Measurements from ENCODE around the gene PDZD7.

PDZD7 gene

DNA sequence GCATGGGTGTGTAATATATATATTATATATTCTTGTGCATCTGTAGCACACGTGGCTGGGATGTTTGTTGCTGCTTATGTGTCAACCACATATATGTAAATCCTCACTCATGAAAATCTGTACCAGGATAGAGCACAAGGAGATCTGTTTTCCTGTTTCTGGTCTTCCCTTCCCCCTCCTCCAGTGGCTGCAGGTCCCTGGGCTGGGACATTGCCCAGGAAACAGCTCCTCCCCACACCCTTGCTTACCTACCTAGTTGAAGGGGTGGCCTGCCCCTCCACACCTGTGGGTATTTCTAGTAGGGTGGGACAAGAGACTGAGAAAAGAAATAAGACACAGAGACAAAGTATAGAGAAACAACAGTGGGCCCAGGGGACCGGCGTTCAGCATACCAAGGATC, 2.3 kb upstream of the PDZD7 start:
- no peak for DNase-seq (ENCODE audit: low read depth)
- peak overlapping the region; percentile 71 for H3K4me3 ChIP-seq (ENCODE audit: low read length)
- TF ChIP-seq CTCF (IDR thresholded peaks at IDR 0.05; ENCODE audit: insufficient read depth, low read depth, low read length, missing control alignments) = no peak

DNA sequence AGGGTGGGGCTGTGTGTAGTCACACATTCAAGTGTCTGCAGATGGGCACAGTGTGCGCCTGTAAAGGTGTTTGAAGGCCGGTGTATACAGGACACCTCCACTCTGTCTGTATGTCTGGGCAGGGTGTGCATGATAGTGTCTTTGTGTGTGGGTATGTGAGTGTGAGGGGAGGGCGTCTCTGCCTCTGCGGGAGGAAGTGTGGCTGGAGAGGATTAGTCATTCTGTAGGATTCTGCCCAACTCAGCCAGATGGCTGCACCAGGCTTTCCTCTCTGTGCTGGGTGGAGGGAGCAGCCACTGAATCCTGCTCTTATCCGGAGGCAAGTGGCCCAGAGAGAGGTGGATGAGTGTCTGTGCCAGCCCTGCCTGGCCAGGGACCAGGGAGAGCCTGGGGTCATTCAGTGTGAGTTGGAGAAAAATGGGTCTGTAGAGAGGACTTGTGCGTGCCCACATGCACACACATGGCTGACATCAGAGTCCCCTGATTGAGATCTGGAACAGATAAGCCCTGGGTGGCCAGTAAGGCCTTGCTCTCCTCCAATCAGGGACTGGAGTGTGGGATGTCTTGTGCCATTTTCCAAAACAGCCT, 1.8 kb upstream of the PDZD7 start:
- H3K4me3 ChIP-seq (ENCODE audit: low read length) = peak overlapping the region; percentile 71
- no peak for TF ChIP-seq CTCF (IDR thresholded peaks at IDR 0.05; ENCODE audit: insufficient read depth, low read depth, low read length, missing control alignments)
- DNase-seq (ENCODE audit: low read depth) = peak; percentile 75

DNA sequence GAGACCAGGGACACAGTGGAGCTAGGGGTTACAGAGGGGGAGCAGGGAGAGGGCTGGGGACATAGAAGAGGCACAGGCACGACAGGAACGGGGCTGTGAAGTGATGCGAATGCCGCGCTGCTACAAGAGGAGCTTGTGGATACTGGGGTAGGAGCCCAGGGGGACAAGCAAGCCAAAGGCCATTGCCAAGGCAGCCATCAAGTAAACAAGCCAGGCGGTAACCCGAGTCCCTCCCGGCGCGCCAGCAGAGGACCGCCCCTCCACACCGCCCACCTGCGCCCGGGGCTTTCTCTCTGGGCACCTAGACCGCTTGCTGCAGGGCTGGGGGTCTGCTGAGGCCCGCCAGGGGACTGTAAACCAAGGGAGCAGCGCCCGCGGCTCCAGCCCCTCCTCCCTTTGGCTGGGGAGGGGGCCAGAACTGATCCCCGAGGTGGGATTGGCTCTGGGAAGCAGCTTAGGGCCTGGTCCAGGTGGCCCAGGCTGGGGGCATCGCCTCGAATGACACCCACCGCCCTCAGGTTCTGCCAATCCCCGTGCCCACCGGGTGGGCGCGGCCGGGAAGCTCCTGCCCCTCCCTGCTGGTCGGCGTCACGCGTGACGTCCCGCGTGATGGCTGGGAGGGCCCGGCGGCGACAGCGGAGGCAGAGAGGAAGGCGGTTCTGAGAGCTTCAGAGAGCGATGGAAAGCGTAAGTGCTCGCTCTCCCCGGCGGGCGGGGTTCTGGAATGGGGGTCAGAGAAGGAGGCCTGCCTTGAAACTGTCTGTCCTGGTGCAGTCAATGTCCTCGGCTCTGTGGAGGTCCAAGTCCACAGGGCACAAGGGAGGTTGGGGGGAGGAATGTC, 1.1 kb upstream of the PDZD7 start:
- H3K4me3 ChIP-seq (ENCODE audit: low read length) = peak overlapping the region; percentile 71
- TF ChIP-seq CTCF (IDR thresholded peaks at IDR 0.05; ENCODE audit: insufficient read depth, low read depth, low read length, missing control alignments) = no peak
- DNase-seq (ENCODE audit: low read depth) = peak; percentile 58

- TF ChIP-seq CTCF (IDR thresholded peaks at IDR 0.05; ENCODE audit: insufficient read depth, low read depth, low read length, missing control alignments) = no peak
- H3K4me3 ChIP-seq (ENCODE audit: low read length) = peak overlapping the region; percentile 71
- DNase-seq (ENCODE audit: low read depth) = peak; percentile 21
These were observed 317 bp downstream of the PDZD7 start for GRCh38 chr10:101030496-101031127.

- no peak overlapping the region for H3K4me3 ChIP-seq (ENCODE audit: low read length)
- no peak for DNase-seq (ENCODE audit: low read depth)
- TF ChIP-seq CTCF (IDR thresholded peaks at IDR 0.05; ENCODE audit: insufficient read depth, low read depth, low read length, missing control alignments) = peak; percentile 6
These were observed 1.2 kb downstream of the PDZD7 start for GRCh38 chr10:101029520-101030295.

- no peak for TF ChIP-seq CTCF (IDR thresholded peaks at IDR 0.05; ENCODE audit: insufficient read depth, low read depth, low read length, missing control alignments)
- H3K4me3 ChIP-seq (ENCODE audit: low read length) = no peak overlapping the region
- no peak for DNase-seq (ENCODE audit: low read depth)
These were observed 2.2 kb downstream of the PDZD7 start for GRCh38 chr10:101028446-101029337.

Data from epithelial cell of esophagus (primary cell).